IgD-negative memory B cell (primary cell): ENCODE measurements around the gene MYH9. TPM values are rescaled to one million over a fixed set of nuclear protein-coding genes. Genes with fewer than 3 reads are reported as not detected.

Source experiments
- H3K27ac Mint-ChIP-seq, 3 donors: one replicate each; pipeline ENCODE4 v1.8.0; 2020 to 2022; ENCODE audit warnings: mild to moderate bottlenecking in 3 of 3, mixed read lengths in 3 of 3, moderate library complexity in 1 of 3
- H3K27me3 Mint-ChIP-seq: one replicate; pipeline ENCODE4 v1.8.0; 2021; ENCODE audit warnings: mixed read lengths
- H3K36me3 Mint-ChIP-seq: one replicate; pipeline ENCODE4 v1.8.0; 2020; ENCODE audit warnings: mild to moderate bottlenecking, mixed read lengths
- H3K4me1 Mint-ChIP-seq, 3 donors: one replicate each; pipeline ENCODE4 v1.8.0; 2020 to 2022; ENCODE audit warnings: mixed read lengths in 3 of 3, mild to moderate bottlenecking in 1 of 3
- H3K4me3 Mint-ChIP-seq, 4 donors: one replicate each; pipeline ENCODE4 v1.8.0; 2020 to 2022; ENCODE audit warnings: mild to moderate bottlenecking in 4 of 4, mixed read lengths in 4 of 4, moderate library complexity in 3 of 4
- H3K9me3 Mint-ChIP-seq, 3 donors: one replicate each; pipeline ENCODE4 v1.8.0; 2020 to 2021; ENCODE audit warnings: mixed read lengths in 3 of 3, mild to moderate bottlenecking in 1 of 3
- polyA plus RNA-seq: library from polyadenylated mRNA; unstranded; fragments of 300-500 nt; fragmentation: Illumina TruSeq; gene quantifications from one replicate; pipeline ENCODE4 v1.2.3, GENCODE V29; 2021

Gene MYH9
- polyA plus RNA-seq, 1 donor from 2014 or later: 231 TPM

GRCh38 chr22:36360011-36360410 is 27.8 kb downstream of the MYH9 start:
- Mint-ChIP-seq H3K4me3 (peak overlapping the region in 1 of 4 donors; percentile 91), H3K36me3 (peaks cover 8% of the 10 kb centered on the region), H3K27me3 (no peaks in the 10 kb centered on the region), H3K4me1 (peaks cover 55 to 85% (median 82%) of the 10 kb centered on the region in 3 donors), H3K27ac (peak overlapping the region in 1 of 3 donors; percentile 66), H3K9me3 (no peaks in the 10 kb centered on the region)

GRCh38 chr22:36359470-36359996 is 28.2 kb downstream of the MYH9 start:
- H3K4me3 Mint-ChIP-seq: peak overlapping the region; percentile 50 to 91 (median 60)
- peak overlapping the region; percentile 66 to 91 (median 78) for H3K27ac Mint-ChIP-seq
- H3K9me3 Mint-ChIP-seq: no peaks in the 10 kb centered on the region
- peaks cover 8% of the 10 kb centered on the region for H3K36me3 Mint-ChIP-seq
- peaks cover 58 to 85% (median 85%) of the 10 kb centered on the region in 3 donors for H3K4me1 Mint-ChIP-seq
- H3K27me3 Mint-ChIP-seq: no peaks in the 10 kb centered on the region

GRCh38 chr22:36358533-36359469 is 29.0 kb downstream of the MYH9 start:
- H3K4me1 Mint-ChIP-seq: peaks cover 54 to 83% (median 81%) of the 10 kb centered on the region in 3 donors

GRCh38 chr22:36356708-36357624 is 30.8 kb downstream of the MYH9 start:
- H3K27ac Mint-ChIP-seq: peak overlapping the region; percentile 17 to 98 (median 96)
- peak overlapping the region; percentile 22 to 88 (median 72) for H3K4me3 Mint-ChIP-seq
- no peaks in the 10 kb centered on the region for H3K27me3 Mint-ChIP-seq
- peaks cover 48 to 79% (median 73%) of the 10 kb centered on the region in 3 donors for H3K4me1 Mint-ChIP-seq
- H3K9me3 Mint-ChIP-seq: no peaks in the 10 kb centered on the region
- H3K36me3 Mint-ChIP-seq: peaks cover 8% of the 10 kb centered on the region

More at GRCh38 chr22:36358533-36359469, 29.0 kb downstream of the MYH9 start:
- H3K36me3 Mint-ChIP-seq: peaks cover 8% of the 10 kb centered on the region
- H3K4me3 Mint-ChIP-seq: peak overlapping the region; percentile 50 to 91 (median 60)
- H3K27ac Mint-ChIP-seq: peak overlapping the region; percentile 66 to 91 (median 78)
- no peaks in the 10 kb centered on the region for H3K27me3 Mint-ChIP-seq
- H3K9me3 Mint-ChIP-seq: no peaks in the 10 kb centered on the region

GRCh38 chr22:36355894-36356293 is 31.9 kb downstream of the MYH9 start:
- H3K4me3 Mint-ChIP-seq: peak overlapping the region in 3 of 4 donors; percentile 67 to 85 (median 84)
- peaks cover 54 to 74% (median 74%) of the 10 kb centered on the region in 3 donors for H3K4me1 Mint-ChIP-seq
- peaks cover 8% of the 10 kb centered on the region for H3K36me3 Mint-ChIP-seq

GRCh38 chr22:36355362-36355761 is 32.4 kb downstream of the MYH9 start:
- Mint-ChIP-seq H3K27ac (peak overlapping the region; percentile 83 to 98 (median 90)), H3K27me3 (no peaks in the 10 kb centered on the region), H3K9me3 (no peaks in the 10 kb centered on the region), H3K4me3 (peak overlapping the region; percentile 51 to 85 (median 76)), H3K36me3 (peaks cover 8% of the 10 kb centered on the region), H3K4me1 (peaks cover 57 to 75% (median 71%) of the 10 kb centered on the region in 3 donors)

More at GRCh38 chr22:36355894-36356293, 31.9 kb downstream of the MYH9 start:
- peak overlapping the region; percentile 83 to 98 (median 90) for H3K27ac Mint-ChIP-seq
- H3K9me3 Mint-ChIP-seq: no peaks in the 10 kb centered on the region
- no peaks in the 10 kb centered on the region for H3K27me3 Mint-ChIP-seq

GRCh38 chr22:36352803-36353507 is 34.8 kb downstream of the MYH9 start:
- H3K36me3 Mint-ChIP-seq: peaks cover 8% of the 10 kb centered on the region
- peaks cover 57 to 68% (median 65%) of the 10 kb centered on the region in 3 donors for H3K4me1 Mint-ChIP-seq
- H3K27me3 Mint-ChIP-seq: no peaks in the 10 kb centered on the region
- H3K9me3 Mint-ChIP-seq: no peaks in the 10 kb centered on the region
- H3K27ac Mint-ChIP-seq: peak overlapping the region; percentile 90 to 92 (median 92)
- peak overlapping the region in 3 of 4 donors; percentile 10 to 61 (median 30) for H3K4me3 Mint-ChIP-seq

- H3K4me3 Mint-ChIP-seq: peak overlapping the region in 2 of 4 donors; percentile 10 to 55
- peaks cover 7% of the 10 kb centered on the region for H3K36me3 Mint-ChIP-seq
- peaks cover 49 to 62% (median 61%) of the 10 kb centered on the region in 3 donors for H3K4me1 Mint-ChIP-seq
- peak overlapping the region; percentile 89 to 93 (median 92) for H3K27ac Mint-ChIP-seq
- no peaks in the 10 kb centered on the region for H3K27me3 Mint-ChIP-seq
- H3K9me3 Mint-ChIP-seq: no peaks in the 10 kb centered on the region
Observed at GRCh38 chr22:36351921-36352802, 35.6 kb downstream of the MYH9 start.

- H3K9me3 Mint-ChIP-seq: no peaks in the 10 kb centered on the region
- peak overlapping the region in 3 of 4 donors; percentile 4 to 88 (median 49) for H3K4me3 Mint-ChIP-seq
- H3K27ac Mint-ChIP-seq: peak overlapping the region; percentile 89 to 93 (median 92)
- peaks cover 40 to 55% (median 52%) of the 10 kb centered on the region in 3 donors for H3K4me1 Mint-ChIP-seq
- no peaks in the 10 kb centered on the region for H3K27me3 Mint-ChIP-seq
- peaks cover under 1% of the 10 kb centered on the region for H3K36me3 Mint-ChIP-seq
Observed at GRCh38 chr22:36350751-36351594, 36.8 kb downstream of the MYH9 start.

- peaks cover 29 to 43% (median 42%) of the 10 kb centered on the region in 3 donors for H3K4me1 Mint-ChIP-seq
- H3K4me3 Mint-ChIP-seq: no peak overlapping the region
- no peaks in the 10 kb centered on the region for H3K27me3 Mint-ChIP-seq
- H3K9me3 Mint-ChIP-seq: no peaks in the 10 kb centered on the region
- peak overlapping the region; percentile 8 to 92 (median 89) for H3K27ac Mint-ChIP-seq
- H3K36me3 Mint-ChIP-seq: no peaks in the 10 kb centered on the region
Observed at GRCh38 chr22:36349726-36350125, 38.0 kb downstream of the MYH9 start.

- Mint-ChIP-seq H3K27me3 (no peaks in the 10 kb centered on the region), H3K9me3 (no peaks in the 10 kb centered on the region), H3K4me3 (peak overlapping the region in 1 of 4 donors; percentile 59), H3K4me1 (peaks cover 35 to 43% (median 38%) of the 10 kb centered on the region in 3 donors), H3K27ac (peak overlapping the region; percentile 27 to 95 (median 83)), H3K36me3 (no peaks in the 10 kb centered on the region)
Observed at GRCh38 chr22:36348760-36349159, 39.0 kb downstream of the MYH9 start.

GRCh38 chr22:36347094-36347493 is 40.7 kb downstream of the MYH9 start:
- H3K4me3 Mint-ChIP-seq: no peak overlapping the region

More at GRCh38 chr22:36347094-36347493, 40.7 kb downstream of the MYH9 start:
- Mint-ChIP-seq H3K36me3 (no peaks in the 10 kb centered on the region), H3K27me3 (no peaks in the 10 kb centered on the region), H3K9me3 (no peaks in the 10 kb centered on the region), H3K4me1 (peaks cover 27 to 38% (median 32%) of the 10 kb centered on the region in 3 donors), H3K27ac (peak overlapping the region in 2 of 3 donors; percentile 43 to 84)
